GM12878 (cell line): ENCODE data around the gene ZNF423. TPM values are rescaled to one million over a fixed set of nuclear protein-coding genes. Genes with fewer than 3 reads are reported as not detected.

Source experiments
- ATAC-seq: fragments of 200-7000 bp; cut with Tn5 transposase; 3 replicates; pipeline ENCODE4 v1.9.1; 2020; ENCODE audit warnings: mild to moderate bottlenecking, moderate library complexity
- BruUV-seq: library from RNA; stranded (reverse); fragments of 400-500 nt; replicated peaks from 2 replicates; lab custom pipeline; 2021; lab: Mats Ljungman, UMichigan
- CTCF ChIA-PET: fragments of 300-600 bp; sonication (Branson Sonifier 250); formaldehyde crosslinking; extraction: SDS; loops from one replicate; lab custom pipeline; 2021; ENCODE audit warnings: inconsistent platforms; lab: Yijun Ruan, JAX
- POLR2A ChIA-PET: fragments of 350-600 bp; formaldehyde crosslinking; extraction: SDS; loops from one replicate; lab custom pipeline; 2021; ENCODE audit warnings: inconsistent platforms; lab: Charles Lee
- RAD21 ChIA-PET: fragments of 300-600 bp; sonication (Branson Sonifier 250); formaldehyde crosslinking; loops from one replicate; lab custom pipeline; 2023; ENCODE audit warnings: antibody characterized with exemption; ENCODE audit not compliant: unreplicated experiment; lab: Charles Lee
- SMC1A ChIA-PET: fragments of 300-600 bp; sonication (Branson Sonifier 250); formaldehyde crosslinking; loops from one replicate; lab custom pipeline; 2023; ENCODE audit not compliant: unreplicated experiment, uncharacterized antibody; lab: Charles Lee
- DNase-seq: peaks from one replicate; pipeline ENCODE4 v3.0.0-alpha.2; 2011; ENCODE audit warnings: low read depth, low spot score
- FAIRE-seq: peaks from 3 replicates; lab custom pipeline; 2011; peaks lifted over from hg19 to GRCh38; lab: Jason Lieb, UNC
- H2AFZ ChIP-seq: 2 replicates; pipeline ENCODE4 v1.6.0; 2011; ENCODE audit warnings: low read depth, low read length, control low read depth; ENCODE audit not compliant: control insufficient read depth
- H3K27ac ChIP-seq: 2 replicates; pipeline ENCODE4 v1.5.1; 2011; ENCODE audit warnings: control low read depth; ENCODE audit not compliant: control insufficient read depth, insufficient read depth
- H3K27me3 ChIP-seq, 2 experiments: replicated peaks in 1 of 2; 2 replicates each; pipeline versions ENCODE4 v1.6.0 to v1.6.1; 2011; ENCODE audit warnings: low read length in 1 of 2; ENCODE audit not compliant: control insufficient read depth in 2 of 2, insufficient read depth in 2 of 2
- H3K36me3 ChIP-seq, 2 experiments: 2 replicates each; pipeline ENCODE4 v1.5.1; 2011; ENCODE audit warnings: low read length in 1 of 2; ENCODE audit not compliant: control insufficient read depth in 2 of 2, insufficient read depth in 2 of 2
- H3K4me1 ChIP-seq: 2 replicates; pipeline ENCODE4 v1.6.1; 2011; ENCODE audit warnings: mild to moderate bottlenecking, low read length, moderate library complexity, mixed read lengths; ENCODE audit not compliant: control insufficient read depth, insufficient read depth
- H3K4me2 ChIP-seq: 2 replicates; pipeline ENCODE4 v1.6.0; 2011; ENCODE audit warnings: control low read depth; ENCODE audit not compliant: control insufficient read depth, insufficient read depth
- H3K4me3 ChIP-seq: fragments of 200-600 bp; sonication (generic); 2 replicates; pipeline ENCODE4 v1.5.1; 2016
- H3K79me2 ChIP-seq: 2 replicates; pipeline ENCODE4 v1.6.0; 2011; ENCODE audit warnings: low read length; ENCODE audit not compliant: control insufficient read depth, insufficient read depth
- H3K9ac ChIP-seq: 2 replicates; pipeline ENCODE4 v1.8.0; 2011; ENCODE audit warnings: low read length, control low read depth, mixed read lengths; ENCODE audit not compliant: control insufficient read depth, insufficient read depth
- H3K9me3 ChIP-seq: replicated peaks from 3 replicates; pipeline ENCODE4 v1.5.1; 2011; ENCODE audit warnings: mild to moderate bottlenecking, low read length; ENCODE audit not compliant: control insufficient read depth, insufficient read depth
- H4K20me1 ChIP-seq: 2 replicates; pipeline ENCODE4 v1.6.0; 2011; ENCODE audit not compliant: control insufficient read depth, insufficient read depth
- ASH2L ChIP-seq: fragments of 300-600, 200-600 bp; sonication (generic); IDR thresholded peaks from 2 replicates; pipeline ENCODE4 v1.6.1; 2017; ENCODE audit warnings: low read depth, mild to moderate bottlenecking, borderline replicate concordance
- CBFB ChIP-seq: IDR thresholded peaks from 2 replicates; pipeline ENCODE4 v1.6.1; 2016; ENCODE audit warnings: antibody characterized with exemption, low read depth
- CHD1 ChIP-seq: IDR thresholded peaks from 2 replicates; pipeline ENCODE4 v1.6.1; 2012; ENCODE audit warnings: low read depth, low read length, improper control_type of control experiment
- CHD4 ChIP-seq: fragments of 200-600 bp; sonication (generic); IDR thresholded peaks from 2 replicates; pipeline ENCODE4 v1.6.1; 2016; ENCODE audit warnings: mild to moderate bottlenecking
- EGR1 ChIP-seq, 2 experiments: IDR thresholded peaks; 1 replicate in 1 of 2; 2 replicates in 1 of 2; pipeline ENCODE4 v1.6.1; 2011 to 2012; ENCODE audit warnings: low read depth in 2 of 2, low read length in 2 of 2, borderline replicate concordance in 1 of 2, mild to moderate bottlenecking in 1 of 2, moderate library complexity in 1 of 2
- EZH2 ChIP-seq: IDR thresholded peaks from 2 replicates; pipeline ENCODE4 v1.6.1; 2012; ENCODE audit warnings: low read depth, mild to moderate bottlenecking, control low read depth, inconsistent platforms, low read length, borderline replicate concordance; ENCODE audit not compliant: control insufficient read depth
- HCFC1 ChIP-seq: fragments of 150-350 bp; IDR thresholded peaks from 2 replicates; pipeline ENCODE4 v1.6.1; 2014; ENCODE audit warnings: low read length
- KAT2A ChIP-seq: conservative IDR thresholded peaks from 2 replicates; pipeline ENCODE4 v1.6.1; 2011; ENCODE audit warnings: low read depth, low read length; ENCODE audit not compliant: control insufficient read depth
- KLF5 ChIP-seq: fragments of 450-650 bp; IDR thresholded peaks from 2 replicates; pipeline ENCODE4 v1.6.1; 2014; ENCODE audit warnings: mild to moderate bottlenecking; ENCODE audit not compliant: partially characterized antibody
- MEF2A ChIP-seq: IDR thresholded peaks from 2 replicates; pipeline ENCODE4 v1.6.1; 2011; ENCODE audit warnings: low read depth, mild to moderate bottlenecking, low read length, moderate library complexity; ENCODE audit not compliant: insufficient read depth
- MEF2B ChIP-seq: fragments of 450-650 bp; IDR thresholded peaks from 2 replicates; pipeline ENCODE4 v1.6.1; 2018; ENCODE audit warnings: mild to moderate bottlenecking, moderate library complexity; ENCODE audit not compliant: partially characterized antibody, poor library complexity, severe bottlenecking
- MYC ChIP-seq: IDR thresholded peaks from 2 replicates; pipeline ENCODE4 v1.6.1; 2011; ENCODE audit warnings: mild to moderate bottlenecking, low read length, moderate library complexity, inconsistent platforms; ENCODE audit not compliant: insufficient read depth, insufficient replicate concordance, insufficient read length, severe bottlenecking
- PAX8 ChIP-seq: fragments of 450-650 bp; IDR thresholded peaks from 2 replicates; pipeline ENCODE4 v1.6.1; 2017; ENCODE audit warnings: mild to moderate bottlenecking, moderate library complexity
- RAD21 ChIP-seq: IDR thresholded peaks from 2 replicates; pipeline ENCODE4 v1.6.1; 2011; ENCODE audit warnings: mild to moderate bottlenecking, low read depth, low read length, moderate library complexity; ENCODE audit not compliant: insufficient read depth
- RB1 ChIP-seq: fragments of 450-650 bp; formaldehyde crosslinking; IDR thresholded peaks from 2 replicates; pipeline ENCODE4 v1.6.1; 2017; ENCODE audit warnings: mild to moderate bottlenecking, borderline replicate concordance
- RBBP5 ChIP-seq: fragments of 200-600 bp; sonication (generic); conservative IDR thresholded peaks from 2 replicates; pipeline ENCODE4 v1.6.1; 2016
- WGBS: methylation state at CpG from one replicate; pipeline ENCODE4 v1.1.6; 2016; ENCODE audit warnings: low lambda C conversion rate; ENCODE audit not compliant: insufficient replicate concordance, insufficient coverage; ENCODE audit errors: missing lambda C conversion rate; 5-methylcytosine and 5-hydroxymethylcytosine counted together
- in situ Hi-C: fragments of 300-500 bp; cut with MboI; formaldehyde crosslinking; loops from 9 replicates; pipeline ENCODE4 v1.14.3; 2018; ENCODE audit warnings: mixed read lengths
- intact Hi-C: fragments of 100-400 bp; cut with micrococcal nuclease; formaldehyde crosslinking; loops from one replicate; pipeline ENCODE4 v1.14.2; 2022; ENCODE audit not compliant: unreplicated experiment
- polyA plus RNA-seq, 11 experiments: library from polyadenylated mRNA; depleted of rRNA in 4 of 11; unstranded in 6 of 11; stranded (reverse) in 5 of 11; fragments of >200 nt; fragmentation: Nextera tagmentation in 4 of 11; fragmentation: Illumina TruSeq in 1 of 11; extraction: Ambion mirVana in 4 of 11; extraction: Trizol in 1 of 11; gene quantifications; 1 replicate in 1 of 11; 2 replicates in 10 of 11; pipeline versions ENCODE4 v1.2.1 to v1.2.3, GENCODE V29; 2011 to 2016; ENCODE audit warnings: inconsistent platforms in 2 of 11, missing spikeins in 2 of 11, low read depth in 1 of 11
- total RNA-seq, 4 experiments: library from RNA; depleted of rRNA in 3 of 4; stranded (reverse); fragments of >200 nt in 3 of 4; fragmentation: Illumina TruSeq in 1 of 4; extraction: Trizol in 1 of 4; gene quantifications; 2 replicates each; pipeline versions ENCODE4 v1.2.1 to v1.2.3, GENCODE V29; 2013 to 2021
- TF ChIP-seq, protein P1 (sequence below): fragments of 450-650 bp; IDR thresholded peaks from 2 replicates; pipeline ENCODE4 v1.6.1; 2016; ENCODE audit warnings: mild to moderate bottlenecking

Gene ZNF423
- total and polyA plus RNA-seq, 10 of the 15 experiments (the other 5 are each of a cell fraction or from before 2014, with no cell fraction given), result 0.03 to 0.64 (median 0.10) TPM

DNA sequence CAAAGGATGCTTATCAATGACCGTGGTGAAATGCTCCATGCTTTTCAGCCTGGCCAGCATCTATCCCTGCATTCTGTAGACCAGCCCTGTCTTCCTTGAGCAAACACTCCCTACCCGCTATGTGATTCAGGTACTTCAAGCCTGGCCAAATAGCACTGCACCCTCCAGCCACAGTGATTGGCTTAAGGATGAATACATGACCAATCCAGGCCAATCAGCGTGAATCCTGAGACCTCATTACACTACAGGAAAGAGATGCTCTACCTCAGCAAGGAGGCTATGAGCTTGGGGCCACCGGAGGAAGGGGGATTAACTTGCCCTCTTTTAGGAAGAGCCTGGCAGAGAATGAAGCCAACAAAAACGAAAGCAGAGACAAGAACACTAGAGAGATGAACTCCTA is 162.5 kb downstream of the ZNF423 start:
- Histone ChIP-seq H3K4me3 (no peak overlapping the region), H3K4me2 (no peak overlapping the region), H3K9me3 (no peaks in the 10 kb centered on the region), H3K9ac (no peak overlapping the region), H3K79me2 (no peaks in the 10 kb centered on the region), H4K20me1 (no peaks in the 10 kb centered on the region), H2AFZ (no peak overlapping the region), H3K27ac (no peak overlapping the region), H3K36me3 (no peaks in the 10 kb centered on the region), H3K4me1 (no peaks in the 10 kb centered on the region), H3K27me3 (peaks cover 2 to 4% of the 10 kb centered on the region in 2 experiments; a peak in 3 of 4 replicates)
- ATAC-seq (no peak), DNase-seq (no peak), FAIRE-seq (no peak)
- intact Hi-C loops (no loop called here), in situ Hi-C loops (no loop called here)
- ChIA-PET POLR2A (no interaction called here), CTCF (no interaction called here), RAD21 (no interaction called here), SMC1A (no interaction called here)
- WGBS, result 31% methylated on average over 5 of the region's 5 CpGs
- no TSS peak for BruUV-seq
- TF ChIP-seq MEF2A, result no peak
- no peak for TF ChIP-seq RBBP5
- TF ChIP-seq RB1, result no peak
- TF ChIP-seq KAT2A, result no peak
- no peak for TF ChIP-seq CBFB
- no peak for TF ChIP-seq ASH2L
- TF ChIP-seq KLF5, result no peak
- TF ChIP-seq PAX8, result no peak
- TF ChIP-seq EGR1 (IDR thresholded peaks at IDR 0.05; ENCODE audit: borderline replicate concordance in 1 of 2, low read depth in 2 of 2, low read length in 2 of 2), result no peak
- TF ChIP-seq CHD1, result no peak
- no peak for TF ChIP-seq EZH2
- no peak for TF ChIP-seq RAD21
- TF ChIP-seq, protein P1, sequence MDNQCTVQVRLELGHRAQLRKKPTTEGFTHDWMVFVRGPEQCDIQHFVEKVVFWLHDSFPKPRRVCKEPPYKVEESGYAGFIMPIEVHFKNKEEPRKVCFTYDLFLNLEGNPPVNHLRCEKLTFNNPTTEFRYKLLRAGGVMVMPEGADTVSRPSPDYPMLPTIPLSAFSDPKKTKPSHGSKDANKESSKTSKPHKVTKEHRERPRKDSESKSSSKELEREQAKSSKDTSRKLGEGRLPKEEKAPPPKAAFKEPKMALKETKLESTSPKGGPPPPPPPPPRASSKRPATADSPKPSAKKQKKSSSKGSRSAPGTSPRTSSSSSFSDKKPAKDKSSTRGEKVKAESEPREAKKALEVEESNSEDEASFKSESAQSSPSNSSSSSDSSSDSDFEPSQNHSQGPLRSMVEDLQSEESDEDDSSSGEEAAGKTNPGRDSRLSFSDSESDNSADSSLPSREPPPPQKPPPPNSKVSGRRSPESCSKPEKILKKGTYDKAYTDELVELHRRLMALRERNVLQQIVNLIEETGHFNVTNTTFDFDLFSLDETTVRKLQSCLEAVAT, result no peak
- no peak for TF ChIP-seq CHD4
- TF ChIP-seq HCFC1, result no peak
- TF ChIP-seq MEF2B, result no peak
- no peak for TF ChIP-seq MYC
